Activated CD8-positive, alpha-beta T cell treated with anti-CD3 and anti-CD28 coated beads, Interleukin-2, amount 10 ng/mL, durations not matched to agents 7 days and 5 days (primary cell): Measurements from ENCODE around the gene SAMD7. TPM values are rescaled to one million over a fixed set of nuclear protein-coding genes. Genes with fewer than 3 reads are reported as not detected.

Experiments
- ATAC-seq: fragments of 150-1000 bp; cut with Tn5 transposase; one replicate; pipeline ENCODE4 v1.10.0; 2021; ENCODE audit warnings: moderate library complexity
- CTCF ChIA-PET: fragments of 350-600 bp; sonication (Branson Sonifier 250); formaldehyde crosslinking; loops from one replicate; lab custom pipeline; 2021; ENCODE audit warnings: antibody characterized with exemption; lab: Charles Lee
- POLR2A ChIA-PET: fragments of 350-600 bp; sonication (Branson Sonifier 250); formaldehyde crosslinking; loops from one replicate; lab custom pipeline; 2021; ENCODE audit warnings: antibody characterized with exemption; lab: Charles Lee
- DNase-seq: peaks from one replicate; pipeline ENCODE4 v3.0.0-alpha.2; 2020
- H3K27ac Mint-ChIP-seq: one replicate; pipeline ENCODE4 v1.8.0; 2021; ENCODE audit warnings: mild to moderate bottlenecking, mixed read lengths
- H3K27me3 Mint-ChIP-seq: one replicate; pipeline ENCODE4 v1.8.0; 2021; ENCODE audit warnings: low read depth, mixed read lengths
- H3K36me3 Mint-ChIP-seq: one replicate; pipeline ENCODE4 v1.8.0; 2021; ENCODE audit warnings: low read depth, mixed read lengths
- H3K4me1 Mint-ChIP-seq: one replicate; pipeline ENCODE4 v1.8.0; 2021; ENCODE audit warnings: low read depth, mixed read lengths
- H3K4me3 Mint-ChIP-seq: one replicate; pipeline ENCODE4 v1.8.0; 2021; ENCODE audit warnings: mild to moderate bottlenecking, mixed read lengths
- H3K9me3 Mint-ChIP-seq: one replicate; pipeline ENCODE4 v1.8.0; 2022; ENCODE audit warnings: mixed read lengths; ENCODE audit not compliant: insufficient read depth
- total RNA-seq, 2 experiments: library from RNA; stranded (reverse); gene quantifications; one replicate each; pipeline ENCODE4 v1.2.3, GENCODE V29; 2021

Gene SAMD7, protein sequence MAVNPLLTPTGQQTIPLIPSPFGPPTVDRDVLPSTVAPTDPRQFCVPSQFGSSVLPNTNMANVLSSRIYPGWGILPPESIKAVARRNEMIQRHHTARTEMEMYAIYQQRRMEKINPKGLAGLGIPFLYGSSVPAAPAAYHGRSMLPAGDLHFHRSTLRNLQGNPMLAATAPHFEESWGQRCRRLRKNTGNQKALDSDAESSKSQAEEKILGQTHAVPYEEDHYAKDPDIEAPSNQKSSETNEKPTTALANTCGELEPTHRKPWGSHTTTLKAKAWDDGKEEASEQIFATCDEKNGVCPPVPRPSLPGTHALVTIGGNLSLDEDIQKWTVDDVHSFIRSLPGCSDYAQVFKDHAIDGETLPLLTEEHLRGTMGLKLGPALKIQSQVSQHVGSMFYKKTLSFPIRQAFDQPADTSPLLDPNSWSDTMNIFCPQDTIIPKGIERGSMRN
- total RNA-seq, result not detected

DNA sequence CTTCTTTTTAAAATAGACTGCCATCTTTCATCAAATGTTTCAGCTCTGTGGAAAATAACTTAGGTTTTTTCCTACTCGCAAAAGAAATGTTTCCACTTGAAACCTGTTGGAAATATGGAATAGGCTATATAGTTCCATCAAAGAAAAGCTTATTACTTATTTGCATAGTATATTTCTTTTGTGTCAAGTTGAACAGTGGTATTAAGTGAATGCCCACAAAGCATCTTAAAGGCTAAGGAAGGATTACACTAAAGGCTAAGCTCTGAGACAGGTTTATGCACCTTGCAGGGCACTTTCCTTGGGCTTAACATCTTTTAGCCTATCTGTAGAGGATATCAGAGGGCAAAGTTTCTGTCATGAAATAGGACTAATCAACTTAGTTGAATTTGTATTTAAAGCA, at the start of gene SAMD7:
SAMD7 (plus strand) TSS at position 301 of the 400 bp plus-strand sequence. CDS start 7,927 bp downstream, outside the sequence.
- Mint-ChIP-seq H3K36me3 (no peaks in the 10 kb centered on the region), H3K27ac (no peak within 1 kb of the TSS), H3K4me3 (no peak within 1 kb of the TSS), H3K27me3 (peaks cover 3% of the 10 kb centered on the region), H3K9me3 (no peaks in the 10 kb centered on the region), H3K4me1 (no peaks in the 10 kb centered on the region)
- no peak for DNase-seq
- ChIA-PET POLR2A (no interaction called here), CTCF (no interaction called here)
- ATAC-seq, result no peak

DNA sequence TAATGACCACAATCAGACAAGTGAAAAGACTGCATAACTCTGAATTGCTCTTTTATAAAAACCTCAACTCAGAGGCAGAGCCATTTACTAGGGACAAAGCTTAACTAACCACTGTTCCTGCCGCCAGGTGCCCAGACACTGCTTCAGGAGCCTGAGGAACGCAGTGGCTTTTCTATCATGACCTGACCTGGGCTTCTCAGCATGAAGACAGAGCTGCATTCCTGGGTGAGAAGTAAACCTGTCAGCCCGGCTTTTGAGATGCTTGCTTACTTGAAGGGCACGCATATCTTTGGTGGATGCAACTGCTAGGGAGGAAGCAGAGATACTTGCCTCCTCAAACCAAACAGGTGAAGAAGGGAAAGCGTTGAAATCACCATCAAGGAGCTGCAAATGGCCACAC, 49.5 kb upstream of the SAMD7 start:
- Mint-ChIP-seq H3K9me3 (no peaks in the 10 kb centered on the region), H3K27ac (no peak overlapping the region), H3K4me1 (peaks cover 26% of the 10 kb centered on the region), H3K36me3 (no peaks in the 10 kb centered on the region), H3K27me3 (peaks cover 19% of the 10 kb centered on the region), H3K4me3 (no peak overlapping the region)
- ATAC-seq, result no peak
- ChIA-PET POLR2A (interaction anchor here (0.6 kb wide), 1 partner anchor 157 kb away, joined by 3 read pairs; no protein-coding TSS in a partner anchor), CTCF (interaction anchor here (1.6 to 4.2 kb wide), 6 partner anchors 98 to 950 kb away, joined by 4 to 28 read pairs (median 5); no protein-coding TSS in a partner anchor)
- no peak for DNase-seq

DNA sequence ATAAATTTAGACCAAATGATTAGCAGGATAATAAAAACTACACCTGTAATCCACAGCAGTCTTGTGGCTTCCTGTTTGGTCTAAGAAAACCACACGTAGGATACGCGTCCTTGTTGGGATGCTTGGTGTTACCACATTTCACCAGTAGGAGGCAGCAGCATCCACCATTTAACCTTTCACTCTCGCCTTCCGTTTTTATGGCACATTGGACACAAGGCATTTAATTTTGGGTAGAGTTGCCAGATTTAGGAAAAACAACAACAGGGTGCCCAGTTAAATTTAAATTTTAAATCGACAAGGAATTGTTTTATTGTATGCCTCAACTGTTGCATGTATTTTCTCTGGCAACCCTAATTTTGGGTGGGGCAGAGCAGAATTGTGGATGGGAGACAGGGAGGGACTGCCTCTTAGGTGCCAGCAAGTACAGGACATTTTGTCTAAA, 47.9 kb upstream of the SAMD7 start:
- DNase-seq (peak; percentile 78), ATAC-seq (peak; percentile 61)
- Mint-ChIP-seq H3K9me3 (no peaks in the 10 kb centered on the region), H3K27ac (no peak overlapping the region), H3K4me3 (no peak overlapping the region), H3K36me3 (no peaks in the 10 kb centered on the region), H3K27me3 (peaks cover 9% of the 10 kb centered on the region), H3K4me1 (peaks cover 26% of the 10 kb centered on the region)
- CTCF ChIA-PET, result interaction anchor here (0.6 to 4.2 kb wide), 17 partner anchors 13 to 548 kb away, joined by 3 to 28 read pairs (median 4); partner anchors contain the start of genes PHC3 and SEC62
- POLR2A ChIA-PET, result no interaction called here

DNA sequence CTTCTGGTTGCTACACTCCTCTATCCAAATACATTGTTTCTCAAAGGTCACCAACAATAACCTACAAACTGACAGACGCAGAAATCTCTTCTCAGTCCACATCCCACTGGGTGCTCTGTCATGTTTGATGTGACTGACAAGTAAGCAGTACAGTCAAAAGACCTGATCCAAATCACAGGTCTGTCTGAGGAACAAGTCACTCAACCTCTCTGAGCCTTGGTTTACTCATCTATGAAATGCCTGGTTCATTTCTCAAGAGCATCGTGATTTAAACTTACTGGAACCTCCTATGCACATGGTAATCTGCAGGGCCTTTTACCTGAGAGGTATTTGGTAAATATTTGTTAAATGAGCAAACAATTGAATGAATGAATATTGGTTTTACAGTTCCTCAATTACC, 47.1 kb upstream of the SAMD7 start:
- ChIA-PET CTCF (interaction anchor here (0.7 to 4.2 kb wide), 7 partner anchors 12 to 234 kb away, joined by 3 to 28 read pairs (median 3); no protein-coding TSS in a partner anchor), POLR2A (no interaction called here)
- H3K9me3 Mint-ChIP-seq, result no peaks in the 10 kb centered on the region
- ATAC-seq (no peak), DNase-seq (no peak)
- no peaks in the 10 kb centered on the region for H3K36me3 Mint-ChIP-seq
- no peak overlapping the region for H3K27ac Mint-ChIP-seq
- H3K27me3 Mint-ChIP-seq, result peaks cover 8% of the 10 kb centered on the region
- peaks cover 26% of the 10 kb centered on the region for H3K4me1 Mint-ChIP-seq
- no peak overlapping the region for H3K4me3 Mint-ChIP-seq

DNA sequence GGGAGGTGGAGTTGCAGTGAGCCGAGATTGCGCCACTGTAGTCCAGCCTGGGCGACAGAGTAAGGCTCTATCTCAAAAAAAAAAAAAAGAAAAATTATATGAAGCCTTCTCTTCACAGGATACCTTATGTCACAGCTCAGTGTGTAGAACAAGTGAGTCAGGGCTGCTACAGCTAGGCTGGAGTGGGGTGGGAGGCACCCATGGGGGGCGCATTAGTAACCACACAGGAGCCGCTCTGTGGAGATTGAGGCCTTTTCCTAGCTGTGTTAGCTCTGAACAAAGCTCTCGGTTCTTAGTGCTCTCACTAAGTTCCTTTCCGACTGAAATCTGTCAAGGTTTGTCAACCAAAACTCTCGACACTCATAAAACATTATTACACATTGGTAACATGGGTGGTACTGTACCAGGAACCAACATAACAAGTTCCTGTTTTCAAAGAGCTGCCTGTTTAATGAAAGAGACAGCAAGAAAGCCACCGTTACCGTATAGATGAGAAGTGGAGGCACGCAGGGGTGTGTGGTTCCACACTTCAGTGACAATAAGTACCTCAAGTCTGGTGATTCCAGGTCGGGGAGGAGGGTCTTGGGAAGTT, 46.1 kb upstream of the SAMD7 start:
- Mint-ChIP-seq H3K4me3 (no peak overlapping the region), H3K4me1 (peaks cover 33% of the 10 kb centered on the region)

DNA sequence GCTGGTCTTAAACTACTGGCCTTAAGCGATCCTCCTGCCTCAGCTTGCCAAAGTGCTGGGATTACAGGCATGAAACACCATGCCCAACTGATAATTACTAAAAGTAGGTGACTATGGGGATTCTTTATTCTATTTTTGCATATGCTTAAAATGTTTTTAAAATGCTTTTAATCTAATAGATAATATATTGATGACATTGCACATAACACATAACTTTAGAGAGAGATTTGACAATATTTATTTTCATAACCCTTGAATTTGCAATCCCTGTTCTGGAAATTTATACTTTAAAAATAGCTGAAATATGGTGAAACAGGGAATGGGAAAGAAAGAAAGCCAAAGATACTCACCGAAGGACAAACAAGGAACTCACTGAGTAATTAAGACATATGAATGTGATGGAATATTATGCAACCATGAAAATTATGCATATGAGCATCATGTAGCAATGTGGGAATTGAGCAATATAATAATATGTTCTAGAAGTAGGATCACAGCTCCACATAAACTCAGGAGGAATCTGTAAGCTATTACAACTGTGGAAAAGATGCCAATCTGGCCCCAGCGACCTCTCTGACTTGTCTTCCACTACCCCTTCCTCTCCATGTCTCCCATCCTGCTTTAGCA, 43.7 kb upstream of the SAMD7 start:
- Mint-ChIP-seq H3K36me3 (no peaks in the 10 kb centered on the region), H3K4me3 (no peak overlapping the region), H3K27ac (no peak overlapping the region), H3K4me1 (peaks cover 47% of the 10 kb centered on the region), H3K9me3 (no peaks in the 10 kb centered on the region), H3K27me3 (peaks cover 3% of the 10 kb centered on the region)
- DNase-seq (no peak), ATAC-seq (no peak)
- ChIA-PET POLR2A (interaction anchor here (1.5 kb wide), 1 partner anchor 313 kb away, joined by 4 read pairs; no protein-coding TSS in a partner anchor), CTCF (no interaction called here)

More for the DNA sequence above, 46.1 kb upstream of the SAMD7 start:
- Mint-ChIP-seq H3K36me3 (no peaks in the 10 kb centered on the region), H3K9me3 (no peaks in the 10 kb centered on the region), H3K27ac (peak overlapping the region; percentile 74), H3K27me3 (peaks cover 8% of the 10 kb centered on the region)
- ChIA-PET POLR2A (interaction anchor here (0.5 kb wide), 1 partner anchor 111 kb away, joined by 4 read pairs; no protein-coding TSS in a partner anchor), CTCF (interaction anchor here (1.0 to 4.2 kb wide), 4 partner anchors 15 to 189 kb away, joined by 3 to 28 read pairs (median 6); no protein-coding TSS in a partner anchor)
- DNase-seq (no peak), ATAC-seq (peak; percentile 59)

DNA sequence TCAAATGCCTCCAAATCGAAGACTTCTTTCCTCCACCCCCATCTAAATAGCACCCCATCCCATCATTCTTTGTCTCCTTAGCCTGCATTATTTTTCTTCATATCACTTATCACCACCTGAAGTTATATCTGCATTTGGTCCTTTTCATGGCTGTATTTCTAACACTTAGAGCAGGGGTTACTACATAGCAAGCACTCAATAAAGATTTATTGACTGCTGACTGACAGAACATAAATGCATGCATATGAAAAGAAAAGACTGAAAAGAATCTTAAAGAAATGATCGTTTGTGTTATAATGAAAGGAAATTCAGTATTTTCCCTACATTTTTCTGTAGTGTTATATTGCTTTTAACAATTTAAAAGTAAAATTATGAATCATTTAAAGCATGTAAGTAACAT, 43.0 kb upstream of the SAMD7 start:
- no peak overlapping the region for H3K27ac Mint-ChIP-seq
- no peak overlapping the region for H3K4me3 Mint-ChIP-seq
- DNase-seq (no peak), ATAC-seq (no peak)
- peaks cover 45% of the 10 kb centered on the region for H3K4me1 Mint-ChIP-seq
- POLR2A ChIA-PET, result no interaction called here
- peaks cover 3% of the 10 kb centered on the region for H3K27me3 Mint-ChIP-seq
- H3K36me3 Mint-ChIP-seq, result no peaks in the 10 kb centered on the region
- CTCF ChIA-PET, result no interaction called here
- H3K9me3 Mint-ChIP-seq, result no peaks in the 10 kb centered on the region

DNA sequence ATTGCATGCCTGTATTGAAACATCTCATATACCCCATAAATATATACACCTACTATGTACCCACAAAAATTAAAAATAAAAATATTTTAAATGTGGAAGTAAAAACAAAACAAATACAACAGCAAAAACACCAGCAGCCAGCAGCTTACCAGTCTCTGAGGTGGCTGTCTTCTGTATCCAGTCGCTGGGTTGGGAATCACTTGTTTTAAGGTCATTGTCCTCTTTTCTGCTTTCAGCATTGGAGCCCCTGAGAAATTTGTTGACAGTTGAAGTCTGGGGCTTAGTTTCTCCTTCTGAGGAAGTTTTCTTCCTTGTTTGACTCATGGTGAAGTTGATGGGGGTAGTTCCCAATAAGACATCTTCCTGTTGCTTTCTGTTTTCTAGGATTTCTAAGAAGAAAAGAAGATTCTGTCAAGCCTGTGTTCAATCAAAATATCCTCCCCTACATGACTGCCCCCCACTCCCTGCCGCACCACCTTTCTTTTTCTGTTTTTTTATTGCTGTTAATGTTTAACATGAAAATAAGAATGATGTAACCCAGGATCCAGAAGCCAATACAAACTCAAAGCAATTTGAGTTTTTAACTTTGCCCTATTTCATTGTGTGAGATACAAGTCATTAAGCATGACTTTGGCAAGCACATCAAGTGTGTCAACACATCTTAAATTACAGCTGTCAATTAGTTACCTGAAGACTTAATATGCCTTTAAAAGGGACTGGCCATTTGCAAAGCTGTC, 41.7 kb upstream of the SAMD7 start, which contains the start of gene LRRC31:
LRRC31 (minus strand) TSS at position 452 of the 737 bp plus-strand sequence; CDS start at position 324, 128 bp downstream.
- no peak for ATAC-seq
- no peaks in the 10 kb centered on the region for H3K36me3 Mint-ChIP-seq
- no peaks in the 10 kb centered on the region for H3K27me3 Mint-ChIP-seq
- DNase-seq, result no peak
- POLR2A ChIA-PET, result interaction anchor here (1.3 kb wide), 1 partner anchor 98 kb away, joined by 3 read pairs; the partner anchor contains the start of gene SEC62
- peak within 1 kb of the TSS; percentile 35 for H3K27ac Mint-ChIP-seq
- no peaks in the 10 kb centered on the region for H3K9me3 Mint-ChIP-seq
- CTCF ChIA-PET, result interaction anchor here (1.0 kb wide), 1 partner anchor 185 kb away, joined by 4 read pairs; no protein-coding TSS in a partner anchor
- H3K4me1 Mint-ChIP-seq, result peaks cover 33% of the 10 kb centered on the region
- H3K4me3 Mint-ChIP-seq, result no peak within 1 kb of the TSS

DNA sequence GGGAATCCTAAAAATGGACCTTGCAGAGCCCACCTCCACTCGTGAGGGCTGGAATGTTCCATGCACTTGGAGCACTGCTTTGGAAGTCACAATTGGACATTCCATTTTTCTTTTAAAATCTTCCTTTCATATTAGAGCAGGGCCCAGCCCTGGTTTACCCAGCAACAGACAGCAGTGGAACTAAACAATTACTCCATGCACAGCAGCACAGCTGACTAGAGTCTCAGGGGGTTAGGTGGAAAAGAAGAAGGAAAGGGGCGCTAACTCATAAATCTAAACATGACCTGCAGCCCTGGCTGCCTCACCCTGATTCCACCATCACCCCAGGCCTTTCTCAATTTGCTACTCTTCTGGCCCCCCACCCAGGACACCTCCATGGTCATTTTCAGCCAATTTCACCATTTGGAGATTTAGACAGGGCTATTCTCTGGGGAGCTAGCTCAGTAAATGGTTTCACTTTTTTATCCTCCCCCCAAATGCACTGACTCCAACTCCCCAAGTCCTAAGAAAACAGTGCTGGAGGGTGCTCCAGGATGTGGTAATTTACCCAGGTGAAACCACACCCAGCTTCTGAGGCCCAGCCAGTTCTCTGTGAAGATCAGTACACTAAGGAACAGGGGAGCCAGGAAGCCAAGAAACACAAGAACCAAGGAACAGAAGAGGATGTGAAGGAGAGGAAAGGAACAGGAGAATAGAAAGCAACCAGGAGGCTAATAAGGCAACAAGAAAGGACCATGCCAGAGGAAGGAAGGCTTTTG, 40.1 kb upstream of the SAMD7 start:
- CTCF ChIA-PET, result interaction anchor here (1.0 kb wide), 1 partner anchor 183 kb away, joined by 4 read pairs; no protein-coding TSS in a partner anchor
- H3K4me1 Mint-ChIP-seq, result peaks cover 21% of the 10 kb centered on the region
- H3K27me3 Mint-ChIP-seq, result no peaks in the 10 kb centered on the region
- no peak overlapping the region for H3K4me3 Mint-ChIP-seq
- POLR2A ChIA-PET, result interaction anchor here (1.3 kb wide), 1 partner anchor 96 kb away, joined by 3 read pairs; the partner anchor contains the start of gene SEC62
- no peaks in the 10 kb centered on the region for H3K36me3 Mint-ChIP-seq
- peak; percentile 60 for DNase-seq
- H3K9me3 Mint-ChIP-seq, result no peaks in the 10 kb centered on the region
- peak overlapping the region; percentile 37 for H3K27ac Mint-ChIP-seq
- ATAC-seq, result peak; percentile 79

DNA sequence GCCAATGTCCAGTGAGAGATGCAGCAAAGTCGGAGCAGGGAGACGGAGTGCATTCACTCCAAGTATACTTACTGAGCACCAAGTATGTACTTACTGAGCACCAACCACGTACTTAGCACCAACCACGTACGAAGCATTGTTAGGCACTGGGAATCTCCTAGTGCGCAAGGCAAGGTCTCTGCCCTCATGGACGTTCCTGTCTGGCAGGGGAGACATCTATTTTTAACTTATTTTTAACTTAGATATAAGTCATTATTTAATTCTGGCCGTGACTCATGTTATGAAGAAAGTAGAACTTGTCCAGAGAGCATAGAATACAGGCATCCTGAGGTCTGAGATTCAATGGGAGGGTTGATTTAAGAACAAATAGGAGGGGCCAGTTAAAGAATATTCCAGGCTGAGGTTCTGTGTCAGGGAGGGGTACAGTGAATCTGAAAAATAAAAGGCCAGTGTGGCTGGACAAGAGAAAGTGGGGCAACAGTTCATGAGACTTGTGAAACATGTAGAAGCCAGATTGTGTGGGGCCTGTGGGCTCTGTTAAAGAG, 32.3 kb upstream of the SAMD7 start:
- H3K9me3 Mint-ChIP-seq, result no peaks in the 10 kb centered on the region
- H3K36me3 Mint-ChIP-seq, result no peaks in the 10 kb centered on the region
- DNase-seq (no peak), ATAC-seq (no peak)
- peaks cover 7% of the 10 kb centered on the region for H3K4me1 Mint-ChIP-seq
- CTCF ChIA-PET, result no interaction called here
- H3K27me3 Mint-ChIP-seq, result no peaks in the 10 kb centered on the region
- POLR2A ChIA-PET, result no interaction called here
- no peak overlapping the region for H3K27ac Mint-ChIP-seq
- H3K4me3 Mint-ChIP-seq, result no peak overlapping the region
